Activated CD8-positive, alpha-beta memory T cell treated with anti-CD3 and anti-CD28 coated beads, Interleukin-2, amount 10 ng/mL, durations not matched to agents 7 days and 5 days (primary cell): ENCODE results near the gene LYPD8. TPM values are rescaled to one million over a fixed set of nuclear protein-coding genes. Genes with fewer than 3 reads are reported as not detected.

Experiments used
- ATAC-seq: fragments of 150-1000 bp; cut with Tn5 transposase; one replicate; pipeline ENCODE4 v1.10.0; 2021; ENCODE audit warnings: moderate library complexity
- CTCF ChIA-PET: fragments of 350-600 bp; sonication (Branson Sonifier 250); formaldehyde crosslinking; loops from one replicate; lab custom pipeline; 2021; ENCODE audit warnings: antibody characterized with exemption; lab: Charles Lee
- DNase-seq: peaks from one replicate; pipeline ENCODE4 v3.0.0-alpha.2; 2020
- H3K27ac Mint-ChIP-seq: one replicate; pipeline ENCODE4 v1.8.0; 2021; ENCODE audit warnings: mild to moderate bottlenecking, mixed read lengths
- H3K27me3 Mint-ChIP-seq: one replicate; pipeline ENCODE4 v1.8.0; 2021; ENCODE audit warnings: mixed read lengths
- H3K36me3 Mint-ChIP-seq: one replicate; pipeline ENCODE4 v1.8.0; 2021; ENCODE audit warnings: mild to moderate bottlenecking, mixed read lengths
- H3K4me1 Mint-ChIP-seq: one replicate; pipeline ENCODE4 v1.8.0; 2021; ENCODE audit warnings: mixed read lengths
- H3K4me3 Mint-ChIP-seq: one replicate; pipeline ENCODE4 v1.8.0; 2021; ENCODE audit warnings: mild to moderate bottlenecking, moderate library complexity, mixed read lengths
- H3K9me3 Mint-ChIP-seq: one replicate; pipeline ENCODE4 v1.8.0; 2022; ENCODE audit warnings: low read depth, mixed read lengths
- total RNA-seq, 2 experiments: library from RNA; stranded (reverse); gene quantifications; one replicate each; pipeline ENCODE4 v1.2.3, GENCODE V29; 2021

The LYPD8 gene
- total RNA-seq, 2 experiments from 2014 or later = not detected

DNA sequence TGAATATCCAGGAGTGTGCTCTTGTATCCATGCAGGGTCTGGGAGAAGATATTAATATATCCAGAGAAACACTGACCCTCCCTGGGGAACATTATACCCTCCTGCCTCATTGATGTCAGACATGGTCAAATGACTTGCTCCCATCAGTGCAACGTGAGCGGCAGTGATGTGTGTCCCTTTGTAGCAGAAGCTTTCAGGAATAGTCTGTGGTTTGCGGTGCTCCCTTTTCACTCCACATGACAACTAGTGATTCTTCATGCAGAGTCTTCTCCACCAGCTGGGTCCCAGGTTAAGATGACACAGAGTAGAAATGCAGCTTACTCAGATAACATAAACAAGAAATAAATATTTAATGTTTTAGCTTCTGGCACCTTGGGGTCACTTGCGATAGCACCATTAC lies 31.9 kb upstream of the LYPD8 start:
- Mint-ChIP-seq H3K27ac (no peak overlapping the region), H3K4me1 (peaks cover 15% of the 10 kb centered on the region), H3K27me3 (peaks cover 18% of the 10 kb centered on the region), H3K4me3 (no peak overlapping the region), H3K36me3 (no peaks in the 10 kb centered on the region), H3K9me3 (no peaks in the 10 kb centered on the region)
- CTCF ChIA-PET = no interaction called here
- DNase-seq (peak; percentile 2), ATAC-seq (no peak)

DNA sequence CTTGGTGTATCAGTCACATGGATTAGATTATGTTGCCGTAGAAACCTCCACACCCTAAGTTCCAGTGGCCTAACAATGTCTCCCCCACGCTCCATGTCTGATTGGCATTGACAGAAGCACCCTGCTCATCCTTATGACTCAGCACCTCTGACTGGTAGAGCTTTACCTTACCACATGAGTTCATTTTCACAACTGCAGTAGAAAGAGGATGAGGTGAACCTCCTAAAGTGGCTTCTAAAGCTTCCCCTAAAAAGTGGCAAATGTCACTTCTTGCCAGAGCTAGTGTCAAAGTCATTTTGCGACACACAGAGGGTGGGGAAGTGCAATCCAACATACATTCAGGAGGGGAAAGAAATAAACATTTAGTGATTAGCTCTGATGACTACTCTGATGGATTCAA lies 30.6 kb upstream of the LYPD8 start:
- peaks cover 13% of the 10 kb centered on the region for H3K4me1 Mint-ChIP-seq
- CTCF ChIA-PET = no interaction called here
- no peaks in the 10 kb centered on the region for H3K36me3 Mint-ChIP-seq
- H3K4me3 Mint-ChIP-seq = no peak overlapping the region
- H3K27me3 Mint-ChIP-seq = peaks cover 26% of the 10 kb centered on the region
- H3K9me3 Mint-ChIP-seq = no peaks in the 10 kb centered on the region
- DNase-seq (peak; percentile 48), ATAC-seq (peak; percentile 76)
- no peak overlapping the region for H3K27ac Mint-ChIP-seq

DNA sequence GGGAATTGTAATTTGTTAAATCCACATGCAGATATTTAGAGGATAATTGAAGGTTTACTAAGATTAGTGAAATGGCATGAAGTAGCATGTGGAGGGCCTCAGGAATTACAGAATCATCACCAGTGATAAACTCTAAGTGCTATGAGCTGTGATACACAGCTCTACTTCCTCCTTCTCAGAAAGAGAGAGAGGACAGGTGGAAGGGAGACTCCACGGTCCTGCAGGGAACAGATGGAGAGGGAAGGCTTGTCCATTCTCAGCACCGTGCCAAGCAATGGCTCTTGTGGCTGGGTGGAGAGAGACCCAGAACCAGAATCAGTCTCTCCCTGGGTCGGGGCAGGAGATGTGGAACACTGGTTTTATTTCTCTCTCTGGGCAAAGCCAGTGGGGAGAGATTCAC lies 27.8 kb upstream of the LYPD8 start:
- Mint-ChIP-seq H3K4me1 (peaks cover 13% of the 10 kb centered on the region), H3K9me3 (peaks cover 3% of the 10 kb centered on the region), H3K27ac (no peak overlapping the region), H3K4me3 (no peak overlapping the region), H3K27me3 (peaks cover 17% of the 10 kb centered on the region), H3K36me3 (no peaks in the 10 kb centered on the region)
- DNase-seq = peak; percentile 33
- no peak for ATAC-seq
- CTCF ChIA-PET = no interaction called here

DNA sequence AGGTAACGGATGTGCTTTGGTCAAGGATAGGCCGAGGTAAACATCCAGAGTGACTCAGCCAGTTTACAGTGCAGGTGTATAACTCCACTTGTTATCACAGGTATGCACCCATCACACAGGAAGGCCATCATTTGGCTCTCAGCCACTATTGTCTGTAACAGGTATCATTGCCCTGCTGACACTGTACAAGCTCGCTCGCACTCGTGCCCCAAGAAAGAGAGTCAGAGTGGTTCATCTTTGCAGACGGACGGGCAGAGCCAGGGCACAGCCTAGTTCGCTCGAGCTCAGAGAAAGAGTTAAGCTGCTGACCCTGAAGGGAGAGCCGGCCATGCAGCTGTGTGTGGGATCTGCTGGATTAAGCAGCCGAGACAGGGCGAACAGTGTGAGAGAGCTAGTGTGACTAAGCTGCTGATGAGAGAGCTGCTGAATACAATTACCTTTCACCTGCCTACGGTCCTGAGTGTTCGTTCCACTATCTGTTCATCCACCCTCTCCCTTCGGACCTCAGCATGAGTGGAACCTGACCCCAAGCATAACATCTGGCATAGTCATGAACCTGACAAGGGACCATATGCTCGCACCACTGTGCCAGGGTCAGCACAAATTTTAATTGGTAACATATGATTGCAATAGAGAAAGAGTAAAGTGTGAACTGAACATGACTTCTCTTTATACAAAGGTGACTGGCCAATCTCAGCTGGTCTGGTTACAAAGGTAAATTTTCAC lies 27.0 kb upstream of the LYPD8 start:
- Mint-ChIP-seq H3K9me3 (peaks cover 3% of the 10 kb centered on the region), H3K4me3 (no peak overlapping the region), H3K27me3 (peaks cover 14% of the 10 kb centered on the region), H3K36me3 (no peaks in the 10 kb centered on the region), H3K4me1 (peaks cover 13% of the 10 kb centered on the region), H3K27ac (no peak overlapping the region)
- DNase-seq (peak; percentile 8), ATAC-seq (no peak)
- CTCF ChIA-PET = no interaction called here

DNA sequence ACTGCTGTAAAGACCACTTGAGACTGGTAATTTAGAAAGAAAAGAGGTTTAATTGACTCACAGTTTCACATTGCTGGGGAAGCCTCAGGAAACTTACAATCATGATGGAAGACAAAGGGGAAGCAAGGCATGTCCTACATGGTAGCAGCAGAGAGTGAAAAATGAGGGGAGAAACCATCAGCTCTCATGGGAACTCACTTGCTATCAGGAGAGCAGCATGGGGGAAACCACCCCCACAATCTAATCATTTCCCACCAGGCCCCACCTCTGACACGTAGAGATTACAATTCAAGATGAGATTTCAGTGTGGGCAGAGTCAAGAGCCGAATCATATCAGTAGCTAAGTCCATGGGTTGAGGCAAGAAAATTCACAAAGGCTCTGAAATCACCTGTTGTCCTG lies 23.8 kb upstream of the LYPD8 start:
- peaks cover 3% of the 10 kb centered on the region for H3K9me3 Mint-ChIP-seq
- CTCF ChIA-PET = no interaction called here
- no peak overlapping the region for H3K4me3 Mint-ChIP-seq
- no peaks in the 10 kb centered on the region for H3K36me3 Mint-ChIP-seq
- peaks cover 12% of the 10 kb centered on the region for H3K27me3 Mint-ChIP-seq
- peak; percentile 15 for DNase-seq
- no peak for ATAC-seq
- H3K27ac Mint-ChIP-seq = no peak overlapping the region
- H3K4me1 Mint-ChIP-seq = no peaks in the 10 kb centered on the region

DNA sequence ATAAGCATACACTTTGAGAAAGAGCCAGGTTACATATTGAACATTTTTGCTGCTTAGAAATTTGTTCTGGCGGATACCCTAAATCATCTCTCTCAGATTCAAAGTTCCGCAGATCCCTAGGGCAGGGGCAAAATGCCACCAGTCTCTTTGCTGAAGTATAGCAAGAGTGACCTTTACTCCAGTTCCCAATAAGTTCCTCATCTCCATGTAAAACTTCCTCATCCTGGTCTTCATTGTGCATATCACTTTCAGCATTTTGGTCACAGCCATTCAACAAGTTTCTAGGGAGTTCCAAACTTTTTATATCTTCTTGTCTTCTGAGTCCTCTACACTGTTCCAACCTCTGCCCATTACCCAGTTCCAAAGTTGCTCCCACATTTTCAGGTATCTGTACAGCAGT lies 23.3 kb upstream of the LYPD8 start:
- H3K27ac Mint-ChIP-seq = no peak overlapping the region
- H3K36me3 Mint-ChIP-seq = no peaks in the 10 kb centered on the region
- ATAC-seq = no peak
- peaks cover 3% of the 10 kb centered on the region for H3K9me3 Mint-ChIP-seq
- peaks cover 12% of the 10 kb centered on the region for H3K27me3 Mint-ChIP-seq
- CTCF ChIA-PET = no interaction called here
- no peaks in the 10 kb centered on the region for H3K4me1 Mint-ChIP-seq
- no peak overlapping the region for H3K4me3 Mint-ChIP-seq
- DNase-seq = peak; percentile 9

DNA sequence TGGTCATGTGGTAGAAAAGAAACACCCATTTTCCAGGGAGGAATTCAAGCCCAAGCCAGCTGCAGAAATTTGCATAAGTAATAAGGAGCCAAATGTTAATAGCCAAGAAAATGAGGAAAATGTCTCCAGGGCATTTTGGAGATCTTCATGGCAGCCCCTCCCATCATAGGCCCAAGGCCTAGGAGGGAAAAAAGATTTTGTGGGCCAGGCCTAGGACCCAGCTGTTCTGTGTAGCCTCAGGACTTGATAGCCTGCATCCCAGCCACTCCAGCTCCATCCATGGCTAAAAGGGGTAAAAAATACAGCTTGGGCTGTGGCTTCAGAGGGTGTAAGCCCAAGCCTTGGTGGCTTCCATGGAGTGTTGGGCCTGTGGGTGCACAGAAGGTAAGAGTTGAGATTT lies 21.4 kb upstream of the LYPD8 start:
- H3K4me3 Mint-ChIP-seq = no peak overlapping the region
- CTCF ChIA-PET = no interaction called here
- no peak overlapping the region for H3K27ac Mint-ChIP-seq
- DNase-seq (peak; percentile 9), ATAC-seq (no peak)
- no peaks in the 10 kb centered on the region for H3K4me1 Mint-ChIP-seq
- H3K36me3 Mint-ChIP-seq = no peaks in the 10 kb centered on the region
- peaks cover 3% of the 10 kb centered on the region for H3K9me3 Mint-ChIP-seq
- H3K27me3 Mint-ChIP-seq = peaks cover 11% of the 10 kb centered on the region

DNA sequence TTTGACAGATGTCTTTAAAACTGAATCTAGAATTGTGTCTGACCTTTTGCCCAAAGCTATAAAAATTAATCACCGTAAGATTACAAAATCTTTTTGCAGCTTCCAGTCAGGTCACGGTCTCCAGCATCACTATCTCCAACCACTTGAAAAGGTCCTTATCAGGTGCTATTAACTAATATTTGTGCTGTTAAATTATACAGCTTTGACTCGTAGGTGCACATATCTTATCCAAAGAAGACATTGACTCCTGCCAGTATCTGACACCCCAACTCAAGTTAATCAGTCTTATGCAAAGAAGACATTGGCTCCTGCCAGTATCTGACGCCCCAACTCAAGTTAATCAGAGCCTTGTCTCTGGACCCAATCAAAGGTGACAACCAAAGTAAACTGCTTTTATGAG lies 19.9 kb upstream of the LYPD8 start:
- Mint-ChIP-seq H3K27ac (no peak overlapping the region), H3K4me1 (no peaks in the 10 kb centered on the region), H3K4me3 (no peak overlapping the region), H3K9me3 (peaks cover under 1% of the 10 kb centered on the region), H3K27me3 (peaks cover 12% of the 10 kb centered on the region), H3K36me3 (no peaks in the 10 kb centered on the region)
- CTCF ChIA-PET = no interaction called here
- no peak for ATAC-seq
- DNase-seq = no peak

DNA sequence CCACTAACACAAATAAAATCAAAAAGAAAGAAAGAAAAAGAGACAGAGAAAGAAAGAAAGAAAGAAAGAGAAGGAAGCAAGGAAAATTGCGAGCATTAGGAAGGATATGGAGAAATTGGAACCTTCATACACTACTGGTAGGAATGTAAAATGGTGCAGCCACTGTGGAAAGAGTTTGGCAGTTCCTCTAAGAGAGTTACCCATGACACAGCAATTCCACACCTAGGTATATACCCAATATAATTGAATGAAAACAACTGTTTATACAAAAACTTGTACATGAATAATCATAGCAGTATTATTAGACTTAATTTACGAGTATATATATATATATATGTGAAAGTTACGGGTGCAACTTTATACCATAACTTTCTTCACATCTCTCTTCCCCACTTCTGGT lies 4.1 kb upstream of the LYPD8 start:
- DNase-seq (no peak), ATAC-seq (no peak)
- Mint-ChIP-seq H3K27ac (no peak overlapping the region), H3K4me1 (no peaks in the 10 kb centered on the region), H3K27me3 (no peaks in the 10 kb centered on the region), H3K9me3 (no peaks in the 10 kb centered on the region), H3K36me3 (no peaks in the 10 kb centered on the region), H3K4me3 (no peak overlapping the region)
- CTCF ChIA-PET = no interaction called here

DNA sequence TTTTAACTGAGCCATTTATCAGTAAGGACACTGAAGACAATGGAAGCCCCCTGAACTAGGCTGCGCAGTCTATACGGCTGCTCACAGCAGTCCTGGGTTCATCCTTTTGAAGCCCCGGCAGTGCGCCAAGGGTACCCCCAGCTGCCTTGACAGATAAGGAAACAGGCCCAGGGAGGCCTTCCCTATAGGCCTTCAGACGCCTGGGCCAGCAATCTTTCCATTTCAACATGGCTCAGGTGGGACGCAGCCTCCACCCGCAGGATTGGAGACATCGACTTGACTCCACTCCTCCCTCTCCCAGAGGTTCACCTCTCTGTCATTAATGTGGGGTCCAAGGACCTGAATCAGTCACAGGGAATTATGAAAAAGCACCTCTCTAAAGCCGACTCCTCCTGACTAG lies 2.8 kb upstream of the LYPD8 start:
- no peak overlapping the region for H3K4me3 Mint-ChIP-seq

DNA sequence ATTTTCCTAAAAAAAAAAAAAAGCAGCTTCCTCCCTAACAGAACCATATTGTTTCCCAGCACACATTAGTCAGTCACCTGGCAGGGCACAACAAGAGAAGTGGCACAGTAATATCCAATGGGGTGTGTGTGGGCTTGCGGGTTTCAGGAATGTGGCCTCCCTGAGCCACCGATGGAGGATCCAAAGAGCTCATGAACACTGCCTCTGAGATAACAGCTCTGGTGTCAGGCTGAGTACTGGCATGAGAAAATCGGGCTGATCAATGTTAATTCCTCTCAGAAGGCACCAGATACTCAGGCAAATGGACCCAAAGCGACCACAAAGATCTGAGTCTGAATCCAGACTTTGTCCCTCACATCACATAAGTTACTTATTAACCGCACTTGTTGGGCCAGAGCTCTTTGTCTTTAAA lies 2.2 kb upstream of the LYPD8 start:
- Mint-ChIP-seq H3K4me1 (no peaks in the 10 kb centered on the region), H3K9me3 (no peaks in the 10 kb centered on the region), H3K27ac (no peak overlapping the region), H3K36me3 (no peaks in the 10 kb centered on the region), H3K27me3 (no peaks in the 10 kb centered on the region), H3K4me3 (no peak overlapping the region)
- no peak for ATAC-seq
- no peak for DNase-seq
- CTCF ChIA-PET = no interaction called here

More for the DNA sequence above, 2.8 kb upstream of the LYPD8 start:
- no peaks in the 10 kb centered on the region for H3K9me3 Mint-ChIP-seq
- no peaks in the 10 kb centered on the region for H3K36me3 Mint-ChIP-seq
- ATAC-seq (no peak), DNase-seq (no peak)
- CTCF ChIA-PET = no interaction called here
- H3K27ac Mint-ChIP-seq = no peak overlapping the region
- H3K27me3 Mint-ChIP-seq = no peaks in the 10 kb centered on the region
- no peaks in the 10 kb centered on the region for H3K4me1 Mint-ChIP-seq

DNA sequence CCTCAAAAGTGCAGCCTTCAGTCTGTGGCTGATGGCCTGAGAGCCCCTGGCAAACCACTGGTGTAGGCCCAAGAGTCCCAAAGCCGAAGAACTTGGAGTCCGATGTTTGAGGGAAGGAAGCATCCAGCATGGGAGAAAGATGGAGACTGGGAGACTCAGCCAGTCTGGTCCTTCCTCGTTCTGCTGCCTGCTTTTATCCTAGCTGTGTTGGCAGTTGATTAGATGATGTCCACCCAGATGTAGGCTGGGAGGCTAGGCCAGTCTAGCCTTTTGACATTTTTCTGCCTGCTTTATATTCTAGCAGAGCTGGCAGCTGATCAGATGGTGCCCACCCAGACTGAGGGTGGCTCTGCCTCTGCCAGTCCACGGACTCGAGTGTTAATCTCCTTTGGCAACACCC lies 1.1 kb upstream of the LYPD8 start:
- DNase-seq (no peak), ATAC-seq (no peak)
- no peak overlapping the region for H3K27ac Mint-ChIP-seq
- H3K27me3 Mint-ChIP-seq = no peaks in the 10 kb centered on the region
- H3K36me3 Mint-ChIP-seq = no peaks in the 10 kb centered on the region
- CTCF ChIA-PET = no interaction called here
- H3K4me1 Mint-ChIP-seq = peaks cover 4% of the 10 kb centered on the region
- H3K9me3 Mint-ChIP-seq = no peaks in the 10 kb centered on the region
- H3K4me3 Mint-ChIP-seq = no peak overlapping the region

DNA sequence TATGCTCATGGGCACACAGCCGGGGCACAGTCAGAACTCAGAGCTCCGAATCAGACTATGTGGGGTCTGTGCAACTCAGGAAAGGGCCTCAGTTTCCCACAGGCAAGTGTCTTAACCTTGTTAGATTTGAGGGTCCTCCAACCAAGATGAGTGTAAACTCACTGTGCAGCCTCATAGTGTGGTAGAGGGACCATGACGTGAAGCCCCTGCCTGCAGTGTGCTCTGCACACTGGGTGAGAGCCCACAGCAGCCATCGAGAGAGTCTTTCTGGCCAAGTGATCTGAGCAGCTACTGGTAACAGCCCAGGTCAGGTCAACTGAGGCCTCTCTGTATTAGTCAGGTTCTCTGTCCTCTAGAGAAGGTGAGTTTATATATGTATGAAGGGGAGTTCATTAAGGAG lies 592 bp upstream of the LYPD8 start:
- no peak for ATAC-seq
- no peak for DNase-seq
- H3K36me3 Mint-ChIP-seq = no peaks in the 10 kb centered on the region
- H3K4me1 Mint-ChIP-seq = peaks cover 5% of the 10 kb centered on the region
- H3K27me3 Mint-ChIP-seq = no peaks in the 10 kb centered on the region
- CTCF ChIA-PET = no interaction called here
- H3K27ac Mint-ChIP-seq = no peak overlapping the region
- H3K9me3 Mint-ChIP-seq = no peaks in the 10 kb centered on the region
- no peak overlapping the region for H3K4me3 Mint-ChIP-seq

DNA sequence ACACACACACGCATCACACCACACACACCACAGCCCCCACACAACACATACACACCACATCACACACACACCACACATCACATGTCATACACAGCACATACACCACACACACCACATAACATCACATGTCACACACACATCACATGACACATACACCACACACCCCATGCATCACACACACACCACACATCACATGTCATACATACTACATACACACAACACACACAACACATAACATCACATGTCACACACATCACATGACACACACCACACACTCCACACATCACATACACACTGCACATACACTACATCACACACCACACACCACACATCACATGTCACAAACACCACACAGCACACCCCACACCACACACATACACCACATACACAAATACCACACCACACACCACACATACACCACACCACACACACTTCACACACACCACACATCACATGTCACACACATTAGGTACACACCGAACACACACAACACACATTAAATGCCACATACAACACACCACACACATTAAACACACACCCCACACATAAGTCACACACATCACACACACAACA lies 1.8 kb downstream of the LYPD8 start:
- Mint-ChIP-seq H3K4me1 (peaks cover 5% of the 10 kb centered on the region), H3K4me3 (no peak overlapping the region), H3K27ac (no peak overlapping the region), H3K27me3 (no peaks in the 10 kb centered on the region), H3K36me3 (no peaks in the 10 kb centered on the region), H3K9me3 (no peaks in the 10 kb centered on the region)
- ATAC-seq (no peak), DNase-seq (no peak)
- CTCF ChIA-PET = no interaction called here
